Esophagus muscularis mucosa (tissue), 4 donors: Measurements from ENCODE around the gene IFT27.

ENCODE experiments used
- EP300 ChIP-seq: sonication (generic); formaldehyde crosslinking; IDR thresholded peaks from one replicate; pipeline ENCODE4 v1.6.1; 2017; ENCODE audit warnings: antibody characterized with exemption
- POLR2A ChIP-seq: fragments of 450-650 bp; IDR thresholded peaks from one replicate; pipeline ENCODE4 v1.6.1; 2017; ENCODE audit warnings: antibody characterized with exemption, moderate library complexity, mild to moderate bottlenecking, low read depth
- POLR2AphosphoS5 ChIP-seq, 2 donors: sonication (generic); formaldehyde crosslinking; IDR thresholded peaks; one replicate each; pipeline ENCODE4 v1.6.1; 2017; ENCODE audit warnings: antibody characterized with exemption in 2 of 2
- TF ChIP-seq, protein P1 (sequence below), 3 experiments: fragments of 200-600 bp in 2 of 3; fragments of 450-650 bp in 1 of 3; sonication (generic) in 2 of 3; IDR thresholded peaks; one replicate each; pipeline ENCODE4 v1.5.1; 2017 to 2019; ENCODE audit warnings: antibody characterized with exemption in 3 of 3, mild to moderate bottlenecking in 2 of 3, moderate library complexity in 1 of 3

DNA sequence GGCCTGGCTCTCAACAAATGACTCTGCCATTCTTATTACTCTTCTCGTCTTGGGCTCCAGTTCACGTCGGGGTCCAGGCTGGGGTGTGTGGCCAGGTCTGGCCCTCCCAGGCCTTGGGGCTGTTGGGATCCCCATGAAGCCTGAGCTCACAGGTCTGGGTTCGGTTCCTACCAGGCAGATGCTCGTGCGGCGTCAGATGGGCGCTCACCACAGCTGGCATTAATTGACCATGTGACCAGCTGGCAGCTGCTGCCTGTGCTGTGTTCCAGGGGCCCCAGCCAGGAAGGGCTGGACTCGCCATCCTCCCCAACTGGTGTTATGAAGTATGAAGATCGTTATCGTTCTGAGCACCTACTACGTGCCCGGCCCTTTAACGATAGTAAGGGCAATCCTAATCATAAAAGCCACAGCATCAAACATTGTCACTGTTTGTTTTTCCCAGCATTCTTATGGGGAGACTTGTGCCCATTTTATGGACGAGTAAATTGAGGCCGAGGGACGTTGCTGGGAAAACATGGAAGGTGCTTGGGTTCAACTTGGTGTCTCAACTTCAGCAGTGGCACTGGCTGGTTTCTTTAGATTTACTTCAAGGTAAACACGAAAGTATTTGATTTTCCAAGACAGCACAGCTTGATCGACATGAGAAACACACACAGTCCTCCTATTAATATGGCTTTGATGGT lies 45.6 kb downstream of the IFT27 start:
- TF ChIP-seq, protein P1, sequence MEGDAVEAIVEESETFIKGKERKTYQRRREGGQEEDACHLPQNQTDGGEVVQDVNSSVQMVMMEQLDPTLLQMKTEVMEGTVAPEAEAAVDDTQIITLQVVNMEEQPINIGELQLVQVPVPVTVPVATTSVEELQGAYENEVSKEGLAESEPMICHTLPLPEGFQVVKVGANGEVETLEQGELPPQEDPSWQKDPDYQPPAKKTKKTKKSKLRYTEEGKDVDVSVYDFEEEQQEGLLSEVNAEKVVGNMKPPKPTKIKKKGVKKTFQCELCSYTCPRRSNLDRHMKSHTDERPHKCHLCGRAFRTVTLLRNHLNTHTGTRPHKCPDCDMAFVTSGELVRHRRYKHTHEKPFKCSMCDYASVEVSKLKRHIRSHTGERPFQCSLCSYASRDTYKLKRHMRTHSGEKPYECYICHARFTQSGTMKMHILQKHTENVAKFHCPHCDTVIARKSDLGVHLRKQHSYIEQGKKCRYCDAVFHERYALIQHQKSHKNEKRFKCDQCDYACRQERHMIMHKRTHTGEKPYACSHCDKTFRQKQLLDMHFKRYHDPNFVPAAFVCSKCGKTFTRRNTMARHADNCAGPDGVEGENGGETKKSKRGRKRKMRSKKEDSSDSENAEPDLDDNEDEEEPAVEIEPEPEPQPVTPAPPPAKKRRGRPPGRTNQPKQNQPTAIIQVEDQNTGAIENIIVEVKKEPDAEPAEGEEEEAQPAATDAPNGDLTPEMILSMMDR (IDR thresholded peaks at IDR 0.05) = no peak
- TF ChIP-seq POLR2A (no peak), EP300 (no peak), POLR2AphosphoS5 (IDR thresholded peaks at IDR 0.05) (no peak)
